NCI-H1694 (cell line): ENCODE measurements around the gene PROK2.

Experiments
- DNase-seq: peaks from one replicate; lab custom pipeline; 2025; lab: John Stamatoyannopoulos, UW

Gene PROK2

GRCh38 chr3:71786551-71786950 is 1.6 kb upstream of the PROK2 start:
- no peak for DNase-seq

DNA sequence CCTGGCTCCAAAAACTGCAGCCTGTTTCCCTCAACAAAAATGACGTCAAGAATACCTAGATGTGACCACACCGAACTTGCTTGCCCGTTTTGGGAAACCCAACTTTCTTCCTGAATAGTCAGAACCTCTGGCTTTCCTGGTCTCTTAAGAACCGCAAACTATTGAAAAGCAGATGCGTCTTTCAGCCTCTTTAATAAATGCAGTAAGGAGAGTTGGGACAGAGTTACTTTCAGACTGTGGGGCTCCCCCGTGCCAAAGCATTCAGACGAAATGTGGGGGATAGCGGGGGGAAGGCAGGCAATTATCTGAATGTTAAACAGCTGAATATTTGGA is 1.2 kb upstream of the PROK2 start:
- DNase-seq: no peak

DNA sequence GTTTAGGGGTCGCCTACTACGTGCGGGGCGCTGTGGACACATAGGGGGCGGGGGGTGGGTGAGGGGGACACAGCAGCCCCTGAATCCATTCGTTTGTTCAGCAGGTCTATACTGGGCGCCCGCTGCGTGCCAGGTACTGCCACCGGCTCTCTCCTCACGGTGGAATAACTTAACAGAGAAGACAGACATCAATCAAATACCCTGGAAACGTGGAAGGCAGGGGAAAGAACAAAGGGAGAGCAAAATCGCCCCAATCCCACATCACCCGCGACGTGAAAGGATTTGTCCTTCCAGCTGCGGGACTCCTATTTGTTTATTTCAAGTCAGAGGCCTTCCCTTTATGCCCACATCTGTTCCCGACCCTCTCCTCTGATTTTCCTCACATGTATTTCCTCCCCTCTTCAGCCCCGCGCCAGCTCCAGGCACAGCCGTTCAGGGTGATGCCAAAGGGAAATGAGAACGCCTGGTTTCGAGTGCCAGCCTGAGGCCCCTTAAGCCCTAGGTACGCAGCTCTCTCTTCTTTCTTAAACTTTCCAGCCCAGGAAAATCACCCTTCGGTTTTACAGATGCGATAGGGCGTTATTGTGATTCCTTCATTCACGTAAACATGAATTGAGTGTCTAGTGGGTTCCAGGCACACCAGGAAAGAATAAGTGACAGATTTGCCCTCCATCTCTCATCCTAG is 726 bp upstream of the PROK2 start:
- DNase-seq: no peak

DNA sequence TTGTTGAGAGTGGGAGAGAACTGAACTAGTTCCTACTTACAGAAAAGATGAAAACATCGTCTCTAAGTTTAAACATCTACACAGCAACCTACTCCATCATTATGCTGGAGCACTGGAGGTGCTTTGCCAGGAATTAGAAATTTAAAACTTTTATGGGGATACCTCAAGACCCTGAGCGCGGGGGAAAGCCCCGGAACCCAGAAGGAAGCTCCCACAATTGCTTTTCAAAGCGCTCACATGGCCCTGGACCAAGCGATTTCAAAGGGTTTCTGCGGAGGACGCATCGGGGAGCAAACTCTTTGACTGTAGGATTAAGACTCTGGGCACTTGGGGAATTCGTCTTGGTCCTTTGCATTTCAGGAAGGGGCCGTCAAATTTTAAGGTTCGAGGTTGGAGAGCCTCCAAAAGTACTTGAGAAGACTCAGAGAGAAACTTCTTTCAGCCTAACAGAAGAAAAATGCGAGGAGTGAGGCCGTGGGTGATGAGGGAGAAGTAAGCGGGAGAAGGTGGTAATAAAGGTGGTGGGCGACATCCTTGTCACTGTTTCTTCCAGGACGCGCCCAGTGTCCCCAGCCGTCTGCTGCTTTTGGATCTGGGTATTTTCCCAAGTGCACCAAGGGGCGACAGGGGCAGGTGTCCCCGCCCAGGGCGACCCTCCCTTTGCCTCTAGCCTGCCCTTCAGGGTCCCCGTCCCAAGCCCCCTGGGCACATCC is 591 bp downstream of the PROK2 start:
- DNase-seq: no peak

DNA sequence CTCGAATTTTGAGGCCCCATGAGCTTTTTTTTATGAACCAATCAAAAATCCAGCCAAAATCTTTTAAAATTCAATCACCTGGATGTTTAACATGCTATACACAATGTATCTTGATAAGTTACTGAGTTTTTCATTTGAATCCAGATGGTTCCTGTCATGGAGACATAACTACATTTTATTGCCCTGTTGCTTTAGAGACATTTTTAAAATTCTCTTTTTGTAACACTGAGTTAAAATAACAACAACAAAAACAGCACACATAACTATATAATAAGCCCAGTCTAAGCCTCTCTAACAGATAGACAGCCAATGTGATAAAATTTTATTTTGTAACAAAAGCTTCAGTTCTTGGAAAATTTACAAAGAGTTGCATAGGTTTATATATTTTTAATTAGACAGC is 1.8 kb downstream of the PROK2 start:
- no peak for DNase-seq

DNA sequence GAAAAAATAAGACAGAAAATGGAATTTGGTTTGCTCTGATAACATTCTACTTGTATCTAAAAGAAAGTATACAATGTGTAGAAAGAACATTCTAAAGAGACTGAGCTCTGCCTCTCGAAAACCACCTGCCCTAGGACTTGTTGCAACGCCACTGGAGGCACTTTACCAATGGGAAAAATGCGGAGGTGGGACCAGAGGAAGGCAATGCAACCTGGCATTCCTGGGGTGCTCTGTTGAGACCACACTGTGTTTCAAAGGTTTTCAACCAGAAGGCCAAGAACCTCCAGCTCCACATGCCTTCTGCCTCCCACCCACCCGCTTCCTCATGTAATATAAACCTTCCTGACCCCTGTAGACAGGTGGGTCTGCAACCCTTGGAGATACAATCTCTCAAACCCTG is 4.5 kb downstream of the PROK2 start:
- no peak for DNase-seq

DNA sequence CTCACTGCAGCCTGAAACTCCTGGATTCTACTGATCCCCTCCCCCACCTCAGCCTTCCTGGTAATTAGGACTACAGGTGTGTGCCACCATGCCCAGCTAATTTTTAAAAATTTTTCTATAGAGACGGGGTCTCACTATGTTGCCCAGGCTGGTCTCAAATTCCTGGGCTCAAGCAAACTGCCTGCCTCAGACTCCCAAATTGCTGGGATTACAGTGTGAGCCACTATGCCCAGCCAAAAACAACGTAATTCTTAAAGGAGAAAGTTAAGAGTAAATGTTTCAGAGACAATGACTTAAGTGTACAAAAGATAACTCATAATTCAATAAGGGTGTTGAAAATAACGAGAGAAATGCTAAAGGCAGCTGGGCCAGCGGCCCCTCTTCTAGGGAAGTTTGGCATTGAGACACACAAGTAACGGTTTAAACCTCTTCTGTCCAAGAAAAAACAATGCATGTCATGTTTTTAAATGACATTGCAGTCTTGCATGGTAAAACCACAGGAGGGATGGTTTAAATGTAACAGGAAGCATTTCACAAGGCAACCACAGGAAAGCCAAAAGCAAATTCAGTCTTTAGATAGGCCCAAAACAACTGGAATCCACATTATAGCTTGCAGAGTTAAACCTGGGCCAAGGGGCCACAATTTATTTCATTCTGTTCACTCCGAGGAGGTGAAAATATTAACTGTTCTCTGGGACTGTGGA is 5.1 kb downstream of the PROK2 start:
- no peak for DNase-seq

DNA sequence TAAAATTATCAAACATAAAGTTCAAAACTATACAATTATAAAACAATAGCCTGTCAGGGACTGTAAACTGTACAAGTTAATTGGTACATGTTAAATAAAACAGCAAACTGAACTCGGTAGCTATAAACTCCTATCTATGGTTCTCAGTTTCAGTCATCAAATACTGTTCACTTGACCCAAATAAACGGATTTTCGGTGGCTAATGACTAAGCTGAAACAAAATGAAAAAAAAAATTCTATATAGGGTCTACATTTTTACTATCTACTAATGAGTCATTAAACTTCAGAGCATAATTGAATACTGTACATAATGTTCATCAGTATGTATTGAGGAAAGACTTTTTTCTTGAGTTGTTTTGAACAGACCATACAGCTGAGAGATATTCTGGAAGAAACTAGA is 6.6 kb downstream of the PROK2 start:
- DNase-seq: no peak

GRCh38 chr3:71776538-71776937 is 8.4 kb downstream of the PROK2 start:
- no peak for DNase-seq

DNA sequence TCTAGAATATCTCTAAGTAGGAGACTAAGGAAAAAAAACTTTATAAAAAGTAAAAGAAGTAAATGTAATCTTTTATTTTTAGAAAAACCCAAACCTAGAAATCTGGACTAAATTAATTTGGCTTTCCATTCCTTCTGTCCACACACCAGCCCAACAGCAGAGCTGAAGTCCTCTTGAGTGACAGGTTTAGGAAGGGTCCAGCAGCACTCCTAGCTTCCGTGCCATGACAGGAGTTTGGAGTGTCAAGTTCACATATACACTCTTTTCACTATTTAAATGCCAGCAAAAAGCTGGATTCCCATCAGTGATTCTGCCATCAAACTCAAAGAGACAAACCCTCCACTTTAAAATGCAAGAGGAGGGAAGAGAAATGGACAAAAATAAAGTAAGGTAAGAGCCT is 13.1 kb downstream of the PROK2 start:
- DNase-seq: no peak

DNA sequence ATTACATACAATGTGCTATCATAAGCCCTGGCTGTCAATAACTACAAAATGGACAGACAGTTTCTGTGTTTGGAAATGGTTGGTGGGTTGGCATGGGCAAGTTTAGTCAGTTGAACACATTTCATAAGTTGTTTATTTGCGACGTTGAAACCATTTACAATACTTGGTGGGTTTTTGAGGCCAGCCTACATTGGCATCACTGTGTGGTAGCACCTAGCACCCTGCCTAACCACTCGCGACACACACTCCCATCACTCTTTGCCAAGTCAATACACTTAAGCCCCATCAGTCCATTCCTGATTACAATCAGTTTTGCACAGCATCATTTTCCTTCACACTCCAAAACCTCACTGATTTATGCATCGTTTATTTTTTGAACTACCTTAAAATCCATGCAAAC is 13.8 kb downstream of the PROK2 start:
- no peak for DNase-seq

DNA sequence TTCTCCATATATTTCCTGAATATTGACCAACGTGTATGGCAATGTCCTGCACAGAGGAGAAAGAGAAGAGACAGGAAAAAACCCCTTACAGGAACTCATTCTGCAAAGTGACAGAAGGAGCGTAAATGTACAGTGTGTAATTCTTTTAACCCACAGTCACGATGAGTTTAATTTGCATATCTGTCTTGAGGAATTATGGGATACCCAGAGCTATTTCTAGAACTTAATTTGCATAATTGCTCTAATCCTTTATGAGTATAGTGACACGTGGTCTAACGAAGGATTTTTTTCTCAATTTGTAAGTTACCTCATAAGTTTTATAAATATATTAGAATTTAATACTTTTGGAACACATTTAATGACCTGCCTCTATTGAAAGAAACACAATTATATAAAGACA is 21.5 kb downstream of the PROK2 start:
- no peak for DNase-seq

DNA sequence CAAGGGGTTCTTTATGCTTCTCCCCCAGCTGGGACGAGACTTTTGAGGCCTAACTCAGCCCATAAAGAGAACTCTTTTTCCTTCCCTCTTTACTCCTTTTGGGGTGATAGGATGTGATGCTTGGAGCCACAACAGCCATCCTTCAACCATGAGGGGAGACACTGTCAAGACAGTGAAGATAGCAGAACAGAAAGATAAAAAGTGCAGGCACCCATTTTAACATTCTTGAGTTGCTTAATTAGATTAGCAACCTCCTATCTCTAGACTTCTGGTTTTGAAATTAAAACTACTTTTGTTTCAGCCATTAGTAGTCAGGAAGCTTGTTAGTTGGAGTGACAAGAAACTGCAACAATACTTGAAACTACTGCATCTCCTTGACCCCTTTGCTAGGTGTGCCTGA is 24.8 kb downstream of the PROK2 start:
- DNase-seq: no peak

- DNase-seq: no peak
These were observed 25.5 kb downstream of the PROK2 start for GRCh38 chr3:71759401-71759800.

GRCh38 chr3:71758091-71758490 is 26.9 kb downstream of the PROK2 start:
- DNase-seq: no peak

GRCh38 chr3:71754610-71755253 is 30.2 kb downstream of the PROK2 start:
- no peak for DNase-seq

DNA sequence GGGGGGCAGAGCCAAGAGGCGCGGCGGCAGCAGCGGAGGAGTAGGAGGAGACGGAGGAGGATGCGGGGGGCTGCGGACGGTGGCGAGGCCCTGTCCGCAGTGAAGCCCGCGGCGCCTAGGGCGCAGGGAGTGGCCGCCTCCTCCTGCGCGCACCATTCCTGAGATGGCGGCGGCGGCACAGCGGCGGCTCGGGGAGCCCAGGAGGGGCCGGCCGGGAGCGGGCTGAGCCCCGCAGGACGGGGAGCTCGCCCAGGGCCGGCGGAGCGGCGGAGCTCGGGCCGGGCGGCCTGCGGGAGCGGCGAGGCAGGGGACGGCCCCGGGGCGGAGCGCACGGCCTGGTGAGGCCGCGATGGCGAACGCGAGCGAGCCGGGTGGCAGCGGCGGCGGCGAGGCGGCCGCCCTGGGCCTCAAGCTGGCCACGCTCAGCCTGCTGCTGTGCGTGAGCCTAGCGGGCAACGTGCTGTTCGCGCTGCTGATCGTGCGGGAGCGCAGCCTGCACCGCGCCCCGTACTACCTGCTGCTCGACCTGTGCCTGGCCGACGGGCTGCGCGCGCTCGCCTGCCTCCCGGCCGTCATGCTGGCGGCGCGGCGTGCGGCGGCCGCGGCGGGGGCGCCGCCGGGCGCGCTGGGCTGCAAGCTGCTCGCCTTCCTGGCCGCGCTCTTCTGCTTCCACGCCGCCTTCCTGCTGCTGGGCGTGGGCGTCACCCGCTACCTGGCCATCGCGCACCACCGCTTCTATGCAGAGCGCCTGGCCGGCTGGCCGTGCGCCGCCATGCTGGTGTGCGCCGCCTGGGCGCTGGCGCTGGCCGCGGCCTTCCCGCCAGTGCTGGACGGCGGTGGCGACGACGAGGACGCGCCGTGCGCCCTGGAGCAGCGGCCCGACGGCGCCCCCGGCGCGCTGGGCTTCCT is 31.0 kb downstream of the PROK2 start, which contains the start of gene GPR27:
TSS of gene GPR27 (plus strand) at position 155 of the 909 bp plus-strand sequence. CDS start at position 350, 195 bp downstream.
- DNase-seq: no peak

GRCh38 chr3:71752831-71753700 is 31.9 kb downstream of the PROK2 start:
- no peak for DNase-seq

GRCh38 chr3:71751602-71752001 is 33.3 kb downstream of the PROK2 start:
- no peak for DNase-seq

GRCh38 chr3:71744738-71745137 is 40.2 kb downstream of the PROK2 start:
- DNase-seq: no peak

GRCh38 chr3:71742621-71743020 is 42.3 kb downstream of the PROK2 start:
- DNase-seq: no peak
